Lower leg skin (tissue), 4 donors: Measurements from ENCODE around the gene NT5M. TPM values are rescaled to one million over a fixed set of nuclear protein-coding genes. Genes with fewer than 3 reads are reported as not detected.

Experiments used
- DNase-seq, 2 donors: peaks; one replicate each; pipeline ENCODE4 v3.0.0-alpha.2; 2019; ENCODE audit warnings: low spot score in 2 of 2
- H3K4me3 ChIP-seq: fragments of 200-600 bp; sonication (generic); 2 replicates; pipeline ENCODE4 v1.5.1; 2017; ENCODE audit warnings: mild to moderate bottlenecking, low read depth; ENCODE audit not compliant: poor library complexity, severe bottlenecking
- CTCF ChIP-seq, 3 donors: fragments of 450-650 bp; IDR thresholded peaks; one replicate each; pipeline ENCODE4 v1.5.1; 2016; ENCODE audit warnings: antibody characterized with exemption in 3 of 3, mild to moderate bottlenecking in 3 of 3, moderate library complexity in 2 of 3
- POLR2A ChIP-seq, 2 donors: fragments of 450-650 bp; IDR thresholded peaks; one replicate each; pipeline ENCODE4 v1.6.1; 2016 to 2017; ENCODE audit warnings: antibody characterized with exemption in 2 of 2, mild to moderate bottlenecking in 1 of 2, moderate library complexity in 1 of 2
- WGBS, 2 donors: methylation state at CpG; one replicate each; pipeline ENCODE4 v1.1.5; 2018; 5-methylcytosine and 5-hydroxymethylcytosine counted together
- intact Hi-C: fragments of 100-400 bp; cut with DNase I; formaldehyde crosslinking; loops from one replicate; pipeline ENCODE4 v1.15.0; 2023; ENCODE audit warnings: low total_unique reads
- total RNA-seq, 4 donors: library from RNA; depleted of rRNA; stranded (reverse); fragments of >200 nt; gene quantifications; one replicate each; pipeline ENCODE4 v1.1.0, GENCODE V29; 2016

Gene NT5M
- total RNA-seq, 4 donors from 2014 or later, result 0.53 to 4.5 (median 1.1) TPM

- H3K4me3 ChIP-seq, result no peak overlapping the region
- TF ChIP-seq CTCF (IDR thresholded peaks at IDR 0.05) (peak in 2 of 3 donors; percentile 84 to 100), POLR2A (IDR thresholded peaks at IDR 0.05) (no peak)
- WGBS, 2 donors, result 61 to 64% methylated on average over 9 to 10 of the region's 10 CpGs
- intact Hi-C loops, result loop anchor here (2.0 to 10.0 kb wide), 3 partner anchors 148 to 286 kb away; no protein-coding TSS in a partner anchor
- DNase-seq, result peak; percentile 80 to 96
These were observed 53.2 kb downstream of the NT5M start for GRCh38 chr17:17356149-17356930.

GRCh38 chr17:17356931-17357270 is 53.7 kb downstream of the NT5M start:
- DNase-seq, result peak in 1 of 2 donors; percentile 62
- intact Hi-C loops, result loop anchor here (2.0 to 10.0 kb wide), 3 partner anchors 148 to 285 kb away; no protein-coding TSS in a partner anchor
- 90 to 91% methylated on average over 10 of the region's 10 CpGs for WGBS, 2 donors
- no peak for TF ChIP-seq CTCF (IDR thresholded peaks at IDR 0.05)
- TF ChIP-seq POLR2A (IDR thresholded peaks at IDR 0.05), result no peak
- no peak overlapping the region for H3K4me3 ChIP-seq

DNA sequence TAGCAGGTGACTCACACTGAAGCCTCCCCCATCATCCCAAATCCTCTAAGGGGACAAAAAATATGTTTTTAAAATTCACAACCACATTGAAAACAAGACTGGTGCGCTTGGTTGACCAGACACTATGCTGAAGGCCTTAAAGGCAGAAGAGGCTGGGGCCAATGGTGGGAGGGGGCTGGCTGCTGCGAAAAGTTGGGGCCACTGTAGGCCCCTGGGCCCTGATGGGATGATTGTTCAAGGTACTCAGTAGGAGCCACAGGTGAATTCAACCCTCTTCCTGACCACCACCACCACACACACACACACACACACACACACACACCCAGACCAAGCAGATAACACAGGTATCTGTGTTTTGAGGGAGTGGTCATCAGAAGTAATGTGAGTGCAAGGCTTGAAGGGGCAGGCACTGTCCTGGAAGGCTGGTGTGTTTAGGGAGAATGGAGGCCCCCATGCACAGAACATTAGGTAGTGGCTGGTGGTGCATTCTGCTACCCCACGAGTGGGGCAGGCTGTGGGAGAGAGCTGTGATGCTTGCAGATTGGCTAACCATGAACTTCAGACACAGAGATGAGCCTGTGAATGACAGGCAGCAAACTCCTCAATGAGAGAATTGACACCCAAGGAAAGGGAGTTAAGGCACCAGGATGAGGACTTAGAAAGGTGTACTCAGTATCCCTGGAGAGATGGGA is 55.0 kb downstream of the NT5M start:
- no peak for TF ChIP-seq POLR2A (IDR thresholded peaks at IDR 0.05)
- TF ChIP-seq CTCF (IDR thresholded peaks at IDR 0.05), result no peak
- H3K4me3 ChIP-seq, result no peak overlapping the region
- intact Hi-C loops, result loop anchor here (5.0 to 10.0 kb wide), 2 partner anchors 147 to 284 kb away; no protein-coding TSS in a partner anchor
- peak in 1 of 2 donors; percentile 75 for DNase-seq
- WGBS, 2 donors, result 64 to 72% methylated on average over 3 of the region's 3 CpGs

- no peak overlapping the region for H3K4me3 ChIP-seq
- peak in 1 of 2 donors; percentile 3 for DNase-seq
- intact Hi-C loops, result loop anchor here (5.0 to 10.0 kb wide), 2 partner anchors 146 to 283 kb away; no protein-coding TSS in a partner anchor
- WGBS, 2 donors, result 54 to 74% methylated on average over 2 of the region's 2 CpGs
- TF ChIP-seq POLR2A (IDR thresholded peaks at IDR 0.05) (no peak), CTCF (IDR thresholded peaks at IDR 0.05) (no peak)
These were observed 55.7 kb downstream of the NT5M start for GRCh38 chr17:17358866-17359265.

GRCh38 chr17:17359271-17359670 is 56.1 kb downstream of the NT5M start:
- intact Hi-C loops, result loop anchor here (5.0 to 10.0 kb wide), 2 partner anchors 146 to 283 kb away; no protein-coding TSS in a partner anchor
- WGBS, 2 donors, result 83 to 87% methylated on average over 2 of the region's 2 CpGs
- no peak overlapping the region for H3K4me3 ChIP-seq
- peak in 1 of 2 donors; percentile 68 for DNase-seq
- TF ChIP-seq POLR2A (IDR thresholded peaks at IDR 0.05), result no peak
- no peak for TF ChIP-seq CTCF (IDR thresholded peaks at IDR 0.05)
